Measurements from ENCODE around the gene RBM25.

DNA sequence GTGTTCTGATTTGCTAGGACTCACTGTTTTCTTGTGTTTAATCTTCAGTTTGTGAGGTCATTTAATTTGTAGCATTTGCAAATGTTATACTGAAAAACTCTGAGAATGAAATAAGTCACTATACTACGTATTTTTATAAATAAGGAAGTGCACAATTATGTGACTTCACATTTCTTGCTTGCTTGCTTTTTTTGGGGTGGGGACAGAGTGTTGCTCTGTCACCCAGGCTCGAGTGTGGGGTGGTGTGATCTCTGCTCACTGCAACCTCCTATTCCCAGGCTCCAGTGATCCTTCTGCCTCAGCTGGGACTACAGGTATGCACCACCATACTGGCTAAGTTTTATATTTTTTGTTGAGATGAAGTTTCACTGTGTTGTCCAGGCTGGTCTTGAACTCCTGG lies 32.7 kb downstream of the RBM25 start:
- no peak for TF ChIP-seq EZH2 (IDR thresholded peaks at IDR 0.05; ENCODE audit: insufficient read depth, poor library complexity, severe bottlenecking)
- TF ChIP-seq EZH2phosphoT487 (IDR thresholded peaks at IDR 0.05; ENCODE audit: insufficient read depth, low read depth) = no peak

Measured in GM23248 (cell line).